Measurements from ENCODE around the gene DHRS2. TPM values are rescaled to one million over a fixed set of nuclear protein-coding genes. Genes with fewer than 3 reads are reported as not detected.
"Not testable (repeated sequence)": the region's sequence is repeated elsewhere in the genome, so short reads cannot be mapped to it uniquely, and the experiment has no call there.

The DHRS2 gene
- total RNA-seq, 2 experiments from 2014 or later, result not detected

GRCh38 chr14:23675337-23675736 lies 39.2 kb downstream of the DHRS2 start:
- Histone ChIP-seq H3K79me2 (ENCODE audit: insufficient read depth, low read depth, low read length) (no peaks in the 10 kb centered on the region), H3K4me2 (ENCODE audit: low read length) (no peak overlapping the region), H3K9me2 (ENCODE audit: insufficient read depth, low read length) (no peaks in the 10 kb centered on the region), H3K4me1 (ENCODE audit: insufficient read depth, low read length, poor library complexity, severe bottlenecking) (no peaks in the 10 kb centered on the region), H4K20me1 (ENCODE audit: insufficient read depth, low read length) (no peaks in the 10 kb centered on the region), H2AFZ (ENCODE audit: low read length) (no peak overlapping the region), H3K27ac (ENCODE audit: low read depth, low read length, poor library complexity, severe bottlenecking) (no peak overlapping the region), H3K4me3 (ENCODE audit: low read depth, low read length, poor library complexity, severe bottlenecking) (no peak overlapping the region), H3K36me3 (ENCODE audit: insufficient read depth, low read length) (no peaks in the 10 kb centered on the region), H3K9me3 (ENCODE audit: low read length) (no peaks in the 10 kb centered on the region)
- POLR2A ChIA-PET, result interaction anchor here (0.5 to 1.2 kb wide), 2 partner anchors 205 to 415 kb away, joined by 3 read pairs; no protein-coding TSS in a partner anchor
- TF ChIP-seq, protein P1, sequence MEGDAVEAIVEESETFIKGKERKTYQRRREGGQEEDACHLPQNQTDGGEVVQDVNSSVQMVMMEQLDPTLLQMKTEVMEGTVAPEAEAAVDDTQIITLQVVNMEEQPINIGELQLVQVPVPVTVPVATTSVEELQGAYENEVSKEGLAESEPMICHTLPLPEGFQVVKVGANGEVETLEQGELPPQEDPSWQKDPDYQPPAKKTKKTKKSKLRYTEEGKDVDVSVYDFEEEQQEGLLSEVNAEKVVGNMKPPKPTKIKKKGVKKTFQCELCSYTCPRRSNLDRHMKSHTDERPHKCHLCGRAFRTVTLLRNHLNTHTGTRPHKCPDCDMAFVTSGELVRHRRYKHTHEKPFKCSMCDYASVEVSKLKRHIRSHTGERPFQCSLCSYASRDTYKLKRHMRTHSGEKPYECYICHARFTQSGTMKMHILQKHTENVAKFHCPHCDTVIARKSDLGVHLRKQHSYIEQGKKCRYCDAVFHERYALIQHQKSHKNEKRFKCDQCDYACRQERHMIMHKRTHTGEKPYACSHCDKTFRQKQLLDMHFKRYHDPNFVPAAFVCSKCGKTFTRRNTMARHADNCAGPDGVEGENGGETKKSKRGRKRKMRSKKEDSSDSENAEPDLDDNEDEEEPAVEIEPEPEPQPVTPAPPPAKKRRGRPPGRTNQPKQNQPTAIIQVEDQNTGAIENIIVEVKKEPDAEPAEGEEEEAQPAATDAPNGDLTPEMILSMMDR (conservative IDR thresholded peaks at IDR 0.05; ENCODE audit: low read length), result no peak
- TF ChIP-seq EZH2phosphoT487 (IDR thresholded peaks at IDR 0.05; ENCODE audit: borderline replicate concordance, low read depth, low read length), result no peak
- intact Hi-C loops (cut with micrococcal nuclease; ENCODE audit: unreplicated experiment), result no loop called here
- CTCF ChIA-PET (ENCODE audit: unreplicated experiment), result no interaction called here
- BruUV-seq (replicated peaks), result no TSS peak
- DNase-seq (ENCODE audit: low spot score), result no peak

DNA sequence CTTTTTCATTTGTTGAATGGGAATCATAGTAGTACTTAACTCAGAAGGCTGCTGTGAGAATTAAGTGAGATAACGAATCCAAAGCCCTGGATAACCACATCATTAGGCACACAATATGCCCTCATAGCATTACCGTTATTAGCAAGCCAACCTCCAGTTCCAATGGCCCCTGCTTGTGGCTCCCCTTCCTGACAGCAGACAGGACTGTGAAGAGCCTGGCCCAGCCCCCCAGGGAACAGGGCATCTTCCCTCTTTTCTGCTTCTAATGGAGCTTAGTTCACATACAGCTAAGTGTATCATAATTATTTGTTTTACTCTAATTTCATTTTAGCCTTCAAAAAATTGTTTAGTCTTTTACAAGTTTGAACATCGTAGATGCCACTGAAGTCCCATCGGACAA lies 39.7 kb downstream of the DHRS2 start:
- Histone ChIP-seq H2AFZ (ENCODE audit: low read length) (no peak overlapping the region), H3K4me3 (ENCODE audit: low read depth, low read length, poor library complexity, severe bottlenecking) (no peak overlapping the region), H3K79me2 (ENCODE audit: insufficient read depth, low read depth, low read length) (no peaks in the 10 kb centered on the region), H4K20me1 (ENCODE audit: insufficient read depth, low read length) (no peaks in the 10 kb centered on the region), H3K9me3 (ENCODE audit: low read length) (no peaks in the 10 kb centered on the region), H3K4me2 (ENCODE audit: low read length) (no peak overlapping the region), H3K36me3 (ENCODE audit: insufficient read depth, low read length) (no peaks in the 10 kb centered on the region), H3K4me1 (ENCODE audit: insufficient read depth, low read length, poor library complexity, severe bottlenecking) (no peaks in the 10 kb centered on the region), H3K9me2 (ENCODE audit: insufficient read depth, low read length) (no peaks in the 10 kb centered on the region), H3K27ac (ENCODE audit: low read depth, low read length, poor library complexity, severe bottlenecking) (no peak overlapping the region)
- ChIA-PET POLR2A (interaction anchor here (0.5 to 1.2 kb wide), 3 partner anchors 42 to 414 kb away, joined by 3 read pairs; no protein-coding TSS in a partner anchor), CTCF (ENCODE audit: unreplicated experiment) (no interaction called here)
- no TSS peak for BruUV-seq (replicated peaks)
- DNase-seq (ENCODE audit: low spot score), result no peak
- TF ChIP-seq EZH2phosphoT487 (IDR thresholded peaks at IDR 0.05; ENCODE audit: borderline replicate concordance, low read depth, low read length), result no peak
- TF ChIP-seq, protein P1 (conservative IDR thresholded peaks at IDR 0.05; ENCODE audit: low read length), result no peak
- intact Hi-C loops (cut with micrococcal nuclease; ENCODE audit: unreplicated experiment), result no loop called here

- Histone ChIP-seq H3K36me3 (ENCODE audit: insufficient read depth, low read length) (no peaks in the 10 kb centered on the region), H3K4me1 (ENCODE audit: insufficient read depth, low read length, poor library complexity, severe bottlenecking) (no peaks in the 10 kb centered on the region), H3K79me2 (ENCODE audit: insufficient read depth, low read depth, low read length) (no peaks in the 10 kb centered on the region), H2AFZ (ENCODE audit: low read length) (no peak overlapping the region), H3K9me2 (ENCODE audit: insufficient read depth, low read length) (no peaks in the 10 kb centered on the region), H3K4me2 (ENCODE audit: low read length) (no peak overlapping the region), H3K27ac (ENCODE audit: low read depth, low read length, poor library complexity, severe bottlenecking) (no peak overlapping the region), H3K9me3 (ENCODE audit: low read length) (no peaks in the 10 kb centered on the region), H3K4me3 (ENCODE audit: low read depth, low read length, poor library complexity, severe bottlenecking) (no peak overlapping the region), H4K20me1 (ENCODE audit: insufficient read depth, low read length) (no peaks in the 10 kb centered on the region)
- BruUV-seq (replicated peaks), result no TSS peak
- CTCF ChIA-PET (ENCODE audit: unreplicated experiment), result no interaction called here
- DNase-seq (ENCODE audit: low spot score), result no peak
- TF ChIP-seq, protein P1 (conservative IDR thresholded peaks at IDR 0.05; ENCODE audit: low read length), result no peak
- TF ChIP-seq EZH2phosphoT487 (IDR thresholded peaks at IDR 0.05; ENCODE audit: borderline replicate concordance, low read depth, low read length), result no peak
- POLR2A ChIA-PET, result interaction anchor here (1.1 kb wide), 1 partner anchor 103 kb away, joined by 3 read pairs; no protein-coding TSS in a partner anchor
- intact Hi-C loops (cut with micrococcal nuclease; ENCODE audit: unreplicated experiment), result no loop called here
Observed at GRCh38 chr14:23681337-23681736, 45.2 kb downstream of the DHRS2 start.

DNA sequence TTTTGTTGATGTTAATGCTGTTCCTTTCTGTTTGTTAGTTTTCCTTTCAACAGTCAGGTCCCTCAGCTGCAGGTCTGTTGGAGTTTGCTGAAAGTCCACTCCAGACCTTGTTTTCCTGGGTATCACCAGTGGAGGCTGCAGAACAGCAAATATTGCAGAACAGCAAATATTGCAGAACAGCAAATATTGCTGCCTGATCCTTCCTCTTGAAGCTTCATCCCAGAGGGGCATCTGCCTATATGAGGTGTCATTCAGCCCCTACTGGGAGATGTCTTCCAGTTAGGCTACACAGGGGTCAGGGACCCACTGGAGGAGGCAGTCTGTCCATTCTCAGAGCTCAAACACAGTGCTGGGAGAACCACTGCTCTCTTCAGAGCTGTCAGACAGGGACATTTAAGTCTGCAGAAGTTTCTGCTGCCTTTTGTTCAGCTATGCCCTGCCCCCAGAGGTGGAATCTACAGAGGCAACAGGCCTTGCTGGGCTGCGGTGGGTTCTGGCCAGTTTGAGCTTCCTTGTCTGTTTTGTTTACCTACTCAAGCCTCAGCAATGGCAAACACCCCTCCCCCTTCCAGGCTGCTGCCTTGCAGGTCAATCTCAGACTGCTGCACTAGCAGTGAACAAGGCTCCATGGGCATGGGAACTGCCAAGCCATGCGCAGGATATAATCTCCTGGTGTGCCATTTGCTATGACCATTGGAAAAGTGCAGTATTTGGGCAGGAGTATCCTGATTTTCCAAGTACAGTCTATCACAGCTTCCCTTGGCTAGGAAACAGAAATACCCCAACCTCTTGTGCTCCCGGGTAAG lies 53.7 kb downstream of the DHRS2 start:
- H4K20me1 ChIP-seq (ENCODE audit: insufficient read depth, low read length); CTCF ChIA-PET (ENCODE audit: unreplicated experiment); BruUV-seq (replicated peaks); H3K4me1 ChIP-seq (ENCODE audit: insufficient read depth, low read length, poor library complexity, severe bottlenecking); POLR2A ChIA-PET; H3K79me2 ChIP-seq (ENCODE audit: insufficient read depth, low read depth, low read length); intact Hi-C loops (cut with micrococcal nuclease; ENCODE audit: unreplicated experiment); DNase-seq (ENCODE audit: low spot score); H3K4me3 ChIP-seq (ENCODE audit: low read depth, low read length, poor library complexity, severe bottlenecking); H3K27ac ChIP-seq (ENCODE audit: low read depth, low read length, poor library complexity, severe bottlenecking); H2AFZ ChIP-seq (ENCODE audit: low read length); H3K4me2 ChIP-seq (ENCODE audit: low read length); H3K36me3 ChIP-seq (ENCODE audit: insufficient read depth, low read length); H3K9me2 ChIP-seq (ENCODE audit: insufficient read depth, low read length); H3K9me3 ChIP-seq (ENCODE audit: low read length): not testable (repeated sequence)

Data from OCI-LY7 (cell line).